HepG2 (cell line): ENCODE results near the gene MYORG. TPM values are rescaled to one million over a fixed set of nuclear protein-coding genes. Genes with fewer than 3 reads are reported as not detected.

Experiments
- ATAC-seq: fragments of 200-7000 bp; cut with Tn5 transposase; 3 replicates; pipeline ENCODE4 v1.9.1; 2020; ENCODE audit warnings: mild to moderate bottlenecking, moderate library complexity
- BruUV-seq: library from RNA; stranded (reverse); fragments of 400-500 nt; replicated peaks from 2 replicates; lab custom pipeline; 2021; lab: Mats Ljungman, UMichigan
- CTCF ChIA-PET: fragments of 300-600 bp; formaldehyde crosslinking; extraction: SDS; loops from one replicate; lab custom pipeline; 2021; ENCODE audit warnings: low total read pairs, inconsistent platforms, low intra/inter-chr PET ratio; lab: Yijun Ruan, JAX
- POLR2A ChIA-PET: fragments of 350-600 bp; sonication (Branson Sonifier 250); formaldehyde crosslinking; loops from one replicate; lab custom pipeline; 2020; ENCODE audit warnings: antibody characterized with exemption, inconsistent platforms; lab: Yijun Ruan, JAX
- DNase-seq: peaks from one replicate; pipeline ENCODE4 v3.0.0-alpha.2; 2015; ENCODE audit warnings: low spot score
- FAIRE-seq: peaks from 3 replicates; lab custom pipeline; 2011; peaks lifted over from hg19 to GRCh38; lab: Jason Lieb, UNC
- H2AFZ ChIP-seq: one replicate; pipeline ENCODE4 v1.6.1; 2011; ENCODE audit warnings: low read length, inconsistent platforms
- H3K27ac ChIP-seq: fragments of 300-600 bp; 3 replicates; pipeline ENCODE4 v1.8.0; 2011; ENCODE audit warnings: mixed run types, mild to moderate bottlenecking, mixed read lengths, low read length, inconsistent platforms; ENCODE audit not compliant: insufficient read depth; ENCODE audit errors: extremely low read length
- H3K27me3 ChIP-seq, 2 experiments: fragments of 200-600 bp in 1 of 2; 2 replicates in 1 of 2; 3 replicates in 1 of 2; pipeline versions ENCODE4 v1.6.0 to v1.8.0; 2011; ENCODE audit warnings: low read length in 2 of 2, mild to moderate bottlenecking in 2 of 2, moderate library complexity in 2 of 2, inconsistent platforms in 1 of 2; ENCODE audit not compliant: insufficient read depth in 2 of 2, control insufficient read depth in 1 of 2
- H3K36me3 ChIP-seq, 2 experiments: fragments of 200-600 bp in 1 of 2; replicated peaks in 1 of 2; 2 replicates in 1 of 2; 3 replicates in 1 of 2; pipeline versions ENCODE4 v1.5.1 to v1.8.0; 2011; ENCODE audit warnings: low read length in 2 of 2, inconsistent platforms in 1 of 2; ENCODE audit not compliant: insufficient read depth in 2 of 2, control insufficient read depth in 1 of 2
- H3K4me1 ChIP-seq: 2 replicates; pipeline ENCODE4 v1.5.1; 2012; ENCODE audit warnings: low read length, inconsistent platforms; ENCODE audit not compliant: insufficient read depth
- H3K4me2 ChIP-seq: 2 replicates; pipeline ENCODE4 v1.6.0; 2011; ENCODE audit warnings: low read depth, low read length, inconsistent platforms
- H3K4me3 ChIP-seq, 3 experiments: fragments of 200-600 bp in 1 of 3; sonication (generic), shearing (Covaris generic) in 1 of 3; replicated peaks in 1 of 3; 2 replicates each; pipeline ENCODE4 v1.5.1; 2011 to 2016; ENCODE audit warnings: low read length in 3 of 3, inconsistent platforms in 2 of 3, low read depth in 2 of 3, mild to moderate bottlenecking in 2 of 3, control low read depth in 1 of 3, mixed read lengths in 1 of 3; ENCODE audit not compliant: insufficient read depth in 1 of 3
- H3K79me2 ChIP-seq: one replicate; pipeline ENCODE4 v1.6.1; 2011; ENCODE audit warnings: low read length, inconsistent platforms; ENCODE audit not compliant: insufficient read depth
- H3K9ac ChIP-seq: 2 replicates; pipeline ENCODE4 v1.6.0; 2011; ENCODE audit warnings: mild to moderate bottlenecking, low read depth, low read length, inconsistent platforms; ENCODE audit not compliant: insufficient read depth
- H3K9me3 ChIP-seq: 2 replicates; pipeline ENCODE4 v1.5.1; 2012; ENCODE audit warnings: mild to moderate bottlenecking, low read length
- H4K20me1 ChIP-seq: 2 replicates; pipeline ENCODE4 v1.6.0; 2011; ENCODE audit warnings: inconsistent platforms, mild to moderate bottlenecking, low read length, moderate library complexity; ENCODE audit not compliant: insufficient read depth
- BRF2 ChIP-seq: sonication (generic); formaldehyde crosslinking; IDR thresholded peaks from 2 replicates; pipeline ENCODE4 v1.8.1; 2022; ENCODE audit warnings: mild to moderate bottlenecking, missing genetic modification reagents
- CENPX ChIP-seq: sonication (generic); formaldehyde crosslinking; IDR thresholded peaks from 2 replicates; pipeline ENCODE4 v1.9.0; 2021; ENCODE audit warnings: mild to moderate bottlenecking, missing genetic modification reagents, moderate library complexity
- EEA1 ChIP-seq: sonication (generic); formaldehyde crosslinking; IDR thresholded peaks from 2 replicates; pipeline ENCODE4 v1.5.1; 2020; ENCODE audit warnings: mild to moderate bottlenecking, missing genetic modification reagents, borderline replicate concordance
- MTA1 ChIP-seq: sonication (generic); formaldehyde crosslinking; IDR thresholded peaks from 2 replicates; pipeline ENCODE4 v1.4.0; 2020; ENCODE audit warnings: missing genetic modification reagents, mild to moderate bottlenecking, borderline replicate concordance
- PPARG ChIP-seq: conservative IDR thresholded peaks from 2 replicates; pipeline ENCODE4 v1.6.1; 2016; ENCODE audit warnings: missing biosample characterization, missing genetic modification reagents
- RFXAP ChIP-seq: sonication (generic); formaldehyde crosslinking; IDR thresholded peaks from 2 replicates; pipeline ENCODE4 v1.4.0; 2020; ENCODE audit warnings: missing genetic modification reagents, borderline replicate concordance
- TSC22D2 ChIP-seq: sonication (generic); formaldehyde crosslinking; IDR thresholded peaks from 2 replicates; pipeline ENCODE4 v1.5.1; 2020; ENCODE audit warnings: missing genetic modification reagents, mild to moderate bottlenecking, borderline replicate concordance
- ZBTB3 ChIP-seq: sonication (generic); formaldehyde crosslinking; IDR thresholded peaks from 2 replicates; pipeline ENCODE4 v1.4.0; 2020; ENCODE audit warnings: low read depth, mild to moderate bottlenecking, moderate library complexity, missing genetic modification reagents, borderline replicate concordance
- ZHX1 ChIP-seq: sonication (generic); formaldehyde crosslinking; IDR thresholded peaks from 2 replicates; pipeline ENCODE4 v1.8.1; 2022; ENCODE audit warnings: low read depth, mild to moderate bottlenecking, missing genetic modification reagents
- ZNF136 ChIP-seq: sonication (generic); formaldehyde crosslinking; IDR thresholded peaks from 2 replicates; pipeline ENCODE4 v1.8.1; 2022; ENCODE audit warnings: low read depth, mild to moderate bottlenecking, moderate library complexity, missing genetic modification reagents
- ZNF143 ChIP-seq: sonication (generic); formaldehyde crosslinking; IDR thresholded peaks from 2 replicates; pipeline ENCODE4 v1.4.0; 2020; ENCODE audit warnings: missing genetic modification reagents
- ZNF256 ChIP-seq: sonication (generic); formaldehyde crosslinking; conservative IDR thresholded peaks from 2 replicates; pipeline ENCODE4 v1.4.0; 2020; ENCODE audit warnings: missing genetic modification reagents
- ZNF337 ChIP-seq: sonication (generic); formaldehyde crosslinking; IDR thresholded peaks from 2 replicates; pipeline ENCODE4 v1.5.1; 2020; ENCODE audit warnings: missing genetic modification reagents, low read depth, mild to moderate bottlenecking, borderline replicate concordance
- ZNF639 ChIP-seq: conservative IDR thresholded peaks from 2 replicates; pipeline ENCODE4 v1.6.1; 2018; ENCODE audit warnings: missing genetic modification reagents
- ZNF652 ChIP-seq: IDR thresholded peaks from 2 replicates; pipeline ENCODE4 v1.6.1; 2016; ENCODE audit warnings: low read depth, borderline replicate concordance
- ZNF737 ChIP-seq: sonication (generic); formaldehyde crosslinking; IDR thresholded peaks from 2 replicates; pipeline ENCODE4 v1.5.0; 2020; ENCODE audit warnings: missing genetic modification reagents, mild to moderate bottlenecking, borderline replicate concordance
- ZNF746 ChIP-seq: sonication (generic); formaldehyde crosslinking; IDR thresholded peaks from 2 replicates; pipeline ENCODE4 v1.8.0; 2022; ENCODE audit warnings: mild to moderate bottlenecking, missing genetic modification reagents
- ZNF850 ChIP-seq: sonication (generic); formaldehyde crosslinking; conservative IDR thresholded peaks from 2 replicates; pipeline ENCODE4 v1.9.0; 2021; ENCODE audit warnings: mild to moderate bottlenecking, missing genetic modification reagents
- WGBS: methylation state at CpG from one replicate; pipeline ENCODE4 v1.1.6; 2017; ENCODE audit warnings: low lambda C conversion rate; 5-methylcytosine and 5-hydroxymethylcytosine counted together
- in situ Hi-C: cut with HindIII; loops from 2 replicates; pipeline ENCODE4 v1.10.0; 2017; ENCODE audit warnings: low pct_unique_long_range_greater_than_20kb; ENCODE audit not compliant: extremely low pct_ligation_motif_present
- intact Hi-C: fragments of 100-400 bp; cut with micrococcal nuclease; formaldehyde crosslinking; loops from one replicate; pipeline ENCODE4 v1.10.0; 2022; ENCODE audit not compliant: unreplicated experiment
- polyA plus RNA-seq, 8 experiments: library from polyadenylated mRNA; depleted of rRNA in 3 of 8; stranded (reverse) in 7 of 8; unstranded in 1 of 8; fragments of >200 nt; fragmentation: Illumina TruSeq in 4 of 8; extraction: Trizol in 4 of 8; gene quantifications; 2 replicates each; pipeline versions ENCODE4 v1.2.1 to v1.2.3, GENCODE V29; 2011 to 2016; ENCODE audit warnings: low read depth in 4 of 8, missing spikeins in 1 of 8, mixed read lengths in 1 of 8; ENCODE audit not compliant: insufficient read depth in 1 of 8
- total RNA-seq, 5 experiments: library from RNA; depleted of rRNA; stranded (reverse); fragments of >200 nt; fragmentation: Illumina TruSeq; extraction: Trizol; gene quantifications; 2 replicates each; pipeline ENCODE4 v1.2.3, GENCODE V29; 2016; ENCODE audit warnings: low read depth in 1 of 5

MYORG gene
- total and polyA plus RNA-seq, 2 of the 13 experiments (the other 11 are each of a cell fraction or from before 2014, with no cell fraction given), result 11.1 to 22.4 TPM

GRCh38 chr9:34378376-34379060, 1.8 kb upstream of the MYORG start:
- Histone ChIP-seq H3K4me3 (no peak overlapping the region), H2AFZ (no peak overlapping the region), H3K9me3 (no peaks in the 10 kb centered on the region), H3K27me3 (no peaks in the 10 kb centered on the region; a peak in 1 of 5 replicates), H3K79me2 (peaks cover 21% of the 10 kb centered on the region), H3K36me3 (no peaks in the 10 kb centered on the region), H3K4me2 (no peak overlapping the region), H4K20me1 (no peaks in the 10 kb centered on the region), H3K27ac (no peak overlapping the region), H3K9ac (no peak overlapping the region), H3K4me1 (peaks cover 61% of the 10 kb centered on the region)
- intact Hi-C loops, result loop anchor here (1.0 to 5.0 kb wide), 2 partner anchors 46 to 126 kb away; no protein-coding TSS in a partner anchor
- BruUV-seq, result no TSS peak
- ChIA-PET CTCF (interaction anchor here (1.2 to 7.2 kb wide), 2 partner anchors 47 to 126 kb away, joined by 5 to 143 read pairs; partner anchors contain the start of genes KIF24 and NUDT2), POLR2A (interaction anchor here (0.5 to 9.2 kb wide), 5 partner anchors 28 to 252 kb away, joined by 4 to 162 read pairs (median 10); partner anchors contain the start of gene DCAF12)
- no peak for DNase-seq
- no peak for FAIRE-seq
- no peak for ATAC-seq
- TF ChIP-seq ZNF136 (CRISPR knock-in tag) (no peak), ZNF337 (no peak), PPARG (no peak), ZHX1 (no peak), ZNF256 (no peak), ZNF652 (no peak), MTA1 (CRISPR knock-in tag) (no peak), TSC22D2 (CRISPR knock-in tag) (no peak), ZNF639 (CRISPR knock-in tag) (no peak), CENPX (CRISPR knock-in tag) (no peak), RFXAP (CRISPR knock-in tag) (no peak), BRF2 (no peak), ZNF143 (no peak), ZNF746 (CRISPR knock-in tag) (no peak), ZNF737 (no peak), EEA1 (no peak), ZNF850 (CRISPR knock-in tag) (no peak), ZBTB3 (CRISPR knock-in tag) (no peak)
- 74% methylated on average over 3 of the region's 3 CpGs for WGBS
- in situ Hi-C loops, result loop anchor here (5.0 kb wide), 1 partner anchor 46 kb away; no protein-coding TSS in a partner anchor
